Subcutaneous adipose tissue (tissue), 4 donors: ENCODE results near the gene NECTIN1. TPM values are rescaled to one million over a fixed set of nuclear protein-coding genes. Genes with fewer than 3 reads are reported as not detected.

ENCODE experiments used
- CTCF ChIP-seq: fragments of 450-650 bp; IDR thresholded peaks from one replicate; pipeline ENCODE4 v1.5.1; 2016; ENCODE audit warnings: low read depth, mild to moderate bottlenecking, control low read depth, antibody characterized with exemption, moderate library complexity
- total RNA-seq, 4 donors: library from RNA; depleted of rRNA; stranded (reverse); fragments of >200 nt; gene quantifications; one replicate each; pipeline ENCODE4 v1.1.0, GENCODE V29; 2016

NECTIN1 gene
- total RNA-seq, 4 donors from 2014 or later: 1.7 to 4.1 (median 2.5) TPM

GRCh38 chr11:119607726-119608125 lies 121.3 kb downstream of the NECTIN1 start:
- TF ChIP-seq CTCF: no peak

GRCh38 chr11:119605137-119605665 lies 123.8 kb downstream of the NECTIN1 start:
- TF ChIP-seq CTCF: no peak

- no peak for TF ChIP-seq CTCF
Measured at GRCh38 chr11:119602745-119603373, 126.1 kb downstream of the NECTIN1 start.

GRCh38 chr11:119599864-119600541 lies 129.0 kb downstream of the NECTIN1 start:
- TF ChIP-seq CTCF: no peak

GRCh38 chr11:119594639-119595249 lies 134.3 kb downstream of the NECTIN1 start:
- TF ChIP-seq CTCF: no peak

GRCh38 chr11:119593346-119593745 lies 135.7 kb downstream of the NECTIN1 start:
- no peak for TF ChIP-seq CTCF

- TF ChIP-seq CTCF: no peak
Measured at GRCh38 chr11:119592642-119593041, 136.4 kb downstream of the NECTIN1 start.
